Upper lobe of right lung (tissue), 1 donor: Measurements from ENCODE around the gene ROR1. TPM values are rescaled to one million over a fixed set of nuclear protein-coding genes. Genes with fewer than 3 reads are reported as not detected.

Experiments
- ATAC-seq: fragments of 200-7000 bp; cut with Tn5 transposase; one replicate; pipeline ENCODE4 v1.9.1; 2020; ENCODE audit warnings: mild to moderate bottlenecking, moderate library complexity
- DNase-seq: peaks from one replicate; pipeline ENCODE4 v3.0.0-alpha.2; 2020
- H3K27ac ChIP-seq: fragments of 200-600 bp; one replicate; pipeline ENCODE4 v1.8.0; 2022
- H3K27me3 ChIP-seq: fragments of 200-600 bp; one replicate; pipeline ENCODE4 v1.8.0; 2022; ENCODE audit warnings: mild to moderate bottlenecking
- H3K36me3 ChIP-seq: fragments of 200-600 bp; one replicate; pipeline ENCODE4 v1.8.0; 2022
- H3K4me1 ChIP-seq: fragments of 200-600 bp; one replicate; pipeline ENCODE4 v1.8.0; 2022
- H3K4me3 ChIP-seq: fragments of 200-600 bp; one replicate; pipeline ENCODE4 v1.8.0; 2022; ENCODE audit warnings: mild to moderate bottlenecking
- H3K9me3 ChIP-seq: fragments of 200-600 bp; one replicate; pipeline ENCODE4 v1.8.0; 2022
- intact Hi-C: fragments of 100-400 bp; cut with DNase I; formaldehyde crosslinking; loops from one replicate; pipeline ENCODE4 v1.11.0; 2022
- total RNA-seq: library from RNA; stranded (reverse); fragmentation: NEBNext Ultra II Directional; extraction: Animal tissue kit (Norgen Biotek cat#: 25700); gene quantifications from one replicate; pipeline ENCODE4 v1.2.1, GENCODE V29; 2021
- TF ChIP-seq, protein P1 (sequence below): fragments of 200-600 bp; IDR thresholded peaks from one replicate; pipeline ENCODE4 v1.8.0; 2022; ENCODE audit warnings: antibody characterized with exemption
- donor health status: DM: no; HTN: yes; CAD: no; lungs with severe emphysema.

Gene ROR1
- total RNA-seq, 1 donor from 2014 or later: 21.4 TPM

DNA sequence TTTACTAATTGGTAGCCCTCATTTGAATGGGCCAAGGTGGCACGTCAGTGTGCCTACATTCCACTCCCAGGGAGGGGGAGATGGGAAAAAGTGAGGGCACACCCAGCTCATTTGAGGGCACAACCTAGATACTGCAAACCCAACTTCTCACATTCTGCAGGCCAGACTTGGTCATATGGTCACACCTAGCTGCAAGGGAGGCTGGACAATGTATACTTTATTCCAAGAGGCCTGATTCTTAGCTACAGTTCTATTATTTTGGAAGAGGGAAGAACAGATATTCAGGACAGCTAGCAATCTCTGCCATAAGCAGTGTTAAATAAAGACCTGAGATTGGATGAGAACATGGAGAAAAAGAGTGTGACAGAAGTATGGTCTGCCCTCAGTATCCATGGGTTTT is 180.4 kb downstream of the ROR1 start:
- Histone ChIP-seq H3K4me1 (peaks cover 5% of the 10 kb centered on the region), H3K27ac (no peak overlapping the region), H3K9me3 (no peaks in the 10 kb centered on the region), H3K36me3 (no peaks in the 10 kb centered on the region), H3K4me3 (no peak overlapping the region), H3K27me3 (no peaks in the 10 kb centered on the region)
- intact Hi-C loops: no loop called here
- ATAC-seq (no peak), DNase-seq (no peak)
- TF ChIP-seq, protein P1, sequence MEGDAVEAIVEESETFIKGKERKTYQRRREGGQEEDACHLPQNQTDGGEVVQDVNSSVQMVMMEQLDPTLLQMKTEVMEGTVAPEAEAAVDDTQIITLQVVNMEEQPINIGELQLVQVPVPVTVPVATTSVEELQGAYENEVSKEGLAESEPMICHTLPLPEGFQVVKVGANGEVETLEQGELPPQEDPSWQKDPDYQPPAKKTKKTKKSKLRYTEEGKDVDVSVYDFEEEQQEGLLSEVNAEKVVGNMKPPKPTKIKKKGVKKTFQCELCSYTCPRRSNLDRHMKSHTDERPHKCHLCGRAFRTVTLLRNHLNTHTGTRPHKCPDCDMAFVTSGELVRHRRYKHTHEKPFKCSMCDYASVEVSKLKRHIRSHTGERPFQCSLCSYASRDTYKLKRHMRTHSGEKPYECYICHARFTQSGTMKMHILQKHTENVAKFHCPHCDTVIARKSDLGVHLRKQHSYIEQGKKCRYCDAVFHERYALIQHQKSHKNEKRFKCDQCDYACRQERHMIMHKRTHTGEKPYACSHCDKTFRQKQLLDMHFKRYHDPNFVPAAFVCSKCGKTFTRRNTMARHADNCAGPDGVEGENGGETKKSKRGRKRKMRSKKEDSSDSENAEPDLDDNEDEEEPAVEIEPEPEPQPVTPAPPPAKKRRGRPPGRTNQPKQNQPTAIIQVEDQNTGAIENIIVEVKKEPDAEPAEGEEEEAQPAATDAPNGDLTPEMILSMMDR: no peak

- H3K4me3 ChIP-seq: no peak overlapping the region
- ATAC-seq: no peak
- DNase-seq: no peak
- intact Hi-C loops: no loop called here
- no peaks in the 10 kb centered on the region for H3K4me1 ChIP-seq
- no peaks in the 10 kb centered on the region for H3K27me3 ChIP-seq
- H3K27ac ChIP-seq: no peak overlapping the region
- no peaks in the 10 kb centered on the region for H3K36me3 ChIP-seq
- TF ChIP-seq, protein P1: no peak
- no peaks in the 10 kb centered on the region for H3K9me3 ChIP-seq
These were observed 181.7 kb downstream of the ROR1 start for GRCh38 chr1:63955370-63956145.

GRCh38 chr1:63958556-63958955 is 184.7 kb downstream of the ROR1 start:
- H3K4me1 ChIP-seq: no peaks in the 10 kb centered on the region
- H3K27me3 ChIP-seq: no peaks in the 10 kb centered on the region
- DNase-seq (no peak), ATAC-seq (no peak)
- no peaks in the 10 kb centered on the region for H3K9me3 ChIP-seq
- no peak overlapping the region for H3K27ac ChIP-seq
- TF ChIP-seq, protein P1: no peak
- intact Hi-C loops: no loop called here
- no peak overlapping the region for H3K4me3 ChIP-seq
- no peaks in the 10 kb centered on the region for H3K36me3 ChIP-seq

GRCh38 chr1:63960326-63960725 is 186.5 kb downstream of the ROR1 start:
- Histone ChIP-seq H3K4me1 (no peaks in the 10 kb centered on the region), H3K36me3 (no peaks in the 10 kb centered on the region), H3K27me3 (no peaks in the 10 kb centered on the region), H3K27ac (no peak overlapping the region), H3K4me3 (no peak overlapping the region), H3K9me3 (no peaks in the 10 kb centered on the region)
- intact Hi-C loops: no loop called here
- DNase-seq (no peak), ATAC-seq (no peak)
- TF ChIP-seq, protein P1: no peak

- no peak for DNase-seq
- intact Hi-C loops: no loop called here
- ATAC-seq: no peak
- TF ChIP-seq, protein P1: no peak
- no peak overlapping the region for H3K4me3 ChIP-seq
- no peaks in the 10 kb centered on the region for H3K9me3 ChIP-seq
- H3K4me1 ChIP-seq: no peaks in the 10 kb centered on the region
- H3K27me3 ChIP-seq: no peaks in the 10 kb centered on the region
- H3K27ac ChIP-seq: no peak overlapping the region
- H3K36me3 ChIP-seq: no peaks in the 10 kb centered on the region
These were observed 192.2 kb downstream of the ROR1 start for GRCh38 chr1:63966016-63966415.
